ENCODE results near the gene DNTTIP2. TPM values are rescaled to one million over a fixed set of nuclear protein-coding genes. Genes with fewer than 3 reads are reported as not detected.
A peak's percentile ranks its signal among the peaks of the same experiment; 100 is the strongest.

DNTTIP2 gene
- total RNA-seq, 1 experiment from 2014 or later = 47.8 TPM

- ATAC-seq (no peak), DNase-seq (no peak)
- POLR2A ChIA-PET (ENCODE audit: unreplicated experiment) = interaction anchor here (0.6 kb wide), 1 partner anchor 162 kb away, joined by 3 read pairs; no protein-coding TSS in a partner anchor
- Histone ChIP-seq H3K4me3 (ENCODE audit: low read length) (no peak overlapping the region), H3K27ac (ENCODE audit: low read length) (no peak overlapping the region), H3K9me3 (ENCODE audit: low read length) (no peaks in the 10 kb centered on the region), H3K79me2 (ENCODE audit: low read length) (peaks cover 21% of the 10 kb centered on the region), H3K4me1 (ENCODE audit: insufficient read depth, low read length) (peaks cover 8% of the 10 kb centered on the region), H3K36me3 (ENCODE audit: low read depth, low read length) (peaks cover 5% of the 10 kb centered on the region), H3K9me2 (replicated peaks; ENCODE audit: low read length) (no peaks in the 10 kb centered on the region), H2AFZ (ENCODE audit: low read length) (no peak overlapping the region), H3F3A (ENCODE audit: low read length, unreplicated experiment) (no peaks in the 10 kb centered on the region), H3K9ac (ENCODE audit: low read length) (no peak overlapping the region), H4K20me1 (ENCODE audit: low read length) (peaks cover 9% of the 10 kb centered on the region), H3K27me3 (ENCODE audit: low read length) (no peaks in the 10 kb centered on the region), H3K4me2 (ENCODE audit: low read length) (no peak overlapping the region)
- BruUV-seq (replicated peaks) = no TSS peak
- intact Hi-C loops (cut with micrococcal nuclease) = no loop called here
- TF ChIP-seq EZH2 (IDR thresholded peaks at IDR 0.05; ENCODE audit: low read length, unreplicated experiment) = no peak
- no peak for TF ChIP-seq EZH2phosphoT487 (IDR thresholded peaks at IDR 0.05; ENCODE audit: borderline replicate concordance, low read length)
- no peak for TF ChIP-seq CTCF (conservative IDR thresholded peaks at IDR 0.05; ENCODE audit: low read depth, low read length)
- CTCF ChIA-PET = no interaction called here
Observed at GRCh38 chr1:93882269-93882668, 3.3 kb upstream of the DNTTIP2 start.

GRCh38 chr1:93880731-93881130 lies 1.7 kb upstream of the DNTTIP2 start:
- no peak overlapping the region for H3K4me3 ChIP-seq (ENCODE audit: low read length)
- H3K4me2 ChIP-seq (ENCODE audit: low read length) = no peak overlapping the region
- peaks cover 20% of the 10 kb centered on the region for H3K4me1 ChIP-seq (ENCODE audit: insufficient read depth, low read length)
- no peak overlapping the region for H3K9ac ChIP-seq (ENCODE audit: low read length)
- TF ChIP-seq CTCF (conservative IDR thresholded peaks at IDR 0.05; ENCODE audit: low read depth, low read length) (no peak), EZH2 (IDR thresholded peaks at IDR 0.05; ENCODE audit: low read length, unreplicated experiment) (no peak), EZH2phosphoT487 (IDR thresholded peaks at IDR 0.05; ENCODE audit: borderline replicate concordance, low read length) (no peak)
- H4K20me1 ChIP-seq (ENCODE audit: low read length) = peaks cover 24% of the 10 kb centered on the region
- ATAC-seq (no peak), DNase-seq (no peak)
- peaks cover 36% of the 10 kb centered on the region for H3K79me2 ChIP-seq (ENCODE audit: low read length)
- no peaks in the 10 kb centered on the region for H3K9me3 ChIP-seq (ENCODE audit: low read length)
- no peaks in the 10 kb centered on the region for H3K27me3 ChIP-seq (ENCODE audit: low read length)
- intact Hi-C loops (cut with micrococcal nuclease) = no loop called here
- no peaks in the 10 kb centered on the region for H3K9me2 ChIP-seq (replicated peaks; ENCODE audit: low read length)
- no peak overlapping the region for H2AFZ ChIP-seq (ENCODE audit: low read length)
- H3F3A ChIP-seq (ENCODE audit: low read length, unreplicated experiment) = no peaks in the 10 kb centered on the region
- no peak overlapping the region for H3K27ac ChIP-seq (ENCODE audit: low read length)
- ChIA-PET CTCF (no interaction called here), POLR2A (ENCODE audit: unreplicated experiment) (no interaction called here)
- H3K36me3 ChIP-seq (ENCODE audit: low read depth, low read length) = peaks cover 16% of the 10 kb centered on the region
- no TSS peak for BruUV-seq (replicated peaks)

- peak overlapping the region; percentile 89 for H3K4me2 ChIP-seq (ENCODE audit: low read length)
- TSS peak; percentile 69 for BruUV-seq (replicated peaks)
- H3K36me3 ChIP-seq (ENCODE audit: low read depth, low read length) = peaks cover 35% of the 10 kb centered on the region
- TF ChIP-seq EZH2 (IDR thresholded peaks at IDR 0.05; ENCODE audit: low read length, unreplicated experiment) (no peak), CTCF (conservative IDR thresholded peaks at IDR 0.05; ENCODE audit: low read depth, low read length) (no peak), EZH2phosphoT487 (IDR thresholded peaks at IDR 0.05; ENCODE audit: borderline replicate concordance, low read length) (no peak)
- peaks cover 51% of the 10 kb centered on the region for H3K79me2 ChIP-seq (ENCODE audit: low read length)
- H3K9ac ChIP-seq (ENCODE audit: low read length) = peak overlapping the region; percentile 99
- H3K4me3 ChIP-seq (ENCODE audit: low read length) = peak overlapping the region; percentile 90
- no peaks in the 10 kb centered on the region for H3K9me2 ChIP-seq (replicated peaks; ENCODE audit: low read length)
- POLR2A ChIA-PET (ENCODE audit: unreplicated experiment) = interaction anchor here (0.6 kb wide), 1 partner anchor 25 kb away, joined by 5 read pairs; no protein-coding TSS in a partner anchor
- no peaks in the 10 kb centered on the region for H3K27me3 ChIP-seq (ENCODE audit: low read length)
- H4K20me1 ChIP-seq (ENCODE audit: low read length) = peaks cover 35% of the 10 kb centered on the region
- DNase-seq (peak; percentile 76), ATAC-seq (peak; percentile 68)
- peak overlapping the region; percentile 91 for H3K27ac ChIP-seq (ENCODE audit: low read length)
- H3K4me1 ChIP-seq (ENCODE audit: insufficient read depth, low read length) = peaks cover 25% of the 10 kb centered on the region
- CTCF ChIA-PET = no interaction called here
- H3F3A ChIP-seq (ENCODE audit: low read length, unreplicated experiment) = peaks cover 4% of the 10 kb centered on the region
- H2AFZ ChIP-seq (ENCODE audit: low read length) = peak overlapping the region; percentile 76
- intact Hi-C loops (cut with micrococcal nuclease) = loop anchor here (10.0 kb wide), 1 partner anchor 434 kb away; the partner anchor contains the start of gene FNBP1L
- no peaks in the 10 kb centered on the region for H3K9me3 ChIP-seq (ENCODE audit: low read length)
Observed at GRCh38 chr1:93878501-93878888, 511 bp downstream of the DNTTIP2 start.

Data from PC-3 (cell line).